Ishikawa (cell line): ENCODE data around the gene KCNMB2.

Experiments used
- EP300 ChIP-seq: IDR thresholded peaks from 2 replicates; pipeline ENCODE4 v1.6.1; 2012; ENCODE audit warnings: borderline replicate concordance
- FOXM1 ChIP-seq: IDR thresholded peaks from 2 replicates; pipeline ENCODE4 v1.6.1; 2012; ENCODE audit warnings: low read depth, borderline replicate concordance
- RAD21 ChIP-seq: IDR thresholded peaks from 2 replicates; pipeline ENCODE4 v1.6.1; 2012; ENCODE audit warnings: low read depth
- REST ChIP-seq: IDR thresholded peaks from 2 replicates; pipeline ENCODE4 v1.6.1; 2012; ENCODE audit warnings: low read depth, mild to moderate bottlenecking
- TAF1 ChIP-seq: IDR thresholded peaks from 2 replicates; pipeline ENCODE4 v1.6.1; 2012; ENCODE audit warnings: low read depth, mild to moderate bottlenecking
- TEAD4 ChIP-seq: IDR thresholded peaks from 2 replicates; pipeline ENCODE4 v1.6.1; 2012
- YY1 ChIP-seq: IDR thresholded peaks from 2 replicates; pipeline ENCODE4 v1.6.1; 2012; ENCODE audit warnings: low read depth
- ZBTB7A ChIP-seq: IDR thresholded peaks from 2 replicates; pipeline ENCODE4 v1.6.1; 2012; ENCODE audit warnings: low read depth
- TF ChIP-seq, protein P1 (sequence below): IDR thresholded peaks from 2 replicates; pipeline ENCODE4 v1.6.1; 2012

DNA sequence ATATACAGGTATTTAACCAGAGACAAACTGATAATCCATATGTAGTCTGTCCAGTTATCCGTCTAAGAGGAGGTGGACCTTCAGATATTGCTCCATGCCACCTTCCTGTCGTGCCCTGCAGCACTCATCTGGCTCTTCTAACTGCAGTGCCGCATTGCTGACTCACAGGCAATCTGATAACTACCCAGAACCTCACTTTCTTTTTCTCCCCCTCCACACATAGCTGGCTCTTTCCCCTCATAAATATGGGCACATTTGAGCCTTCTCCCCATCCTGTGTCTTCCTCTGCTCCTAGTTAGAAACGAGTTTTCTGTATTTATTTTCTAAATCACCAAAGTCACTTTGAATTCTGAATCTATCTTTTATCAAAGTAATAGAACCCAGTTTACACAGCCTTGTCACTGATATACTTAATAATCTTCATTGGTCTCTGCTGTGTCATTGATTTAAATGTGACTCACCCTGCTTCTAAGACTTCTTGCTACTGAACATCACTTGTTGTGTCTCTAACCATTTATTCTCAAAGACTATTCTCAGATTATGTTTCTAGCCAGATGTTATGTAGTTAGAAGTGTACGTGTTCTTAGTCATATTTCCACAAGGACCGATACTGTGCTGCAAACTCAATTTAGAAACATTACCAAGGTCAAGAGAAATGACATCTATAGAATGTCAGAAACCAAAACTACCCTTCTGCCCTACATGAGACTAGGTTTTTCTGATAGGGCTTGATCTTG lies 17.4 kb upstream of the KCNMB2 start:
- TF ChIP-seq YY1 (no peak), RAD21 (no peak), TAF1 (no peak), ZBTB7A (no peak), EP300 (no peak), REST (no peak), TEAD4 (no peak), FOXM1 (no peak)
- TF ChIP-seq, protein P1, sequence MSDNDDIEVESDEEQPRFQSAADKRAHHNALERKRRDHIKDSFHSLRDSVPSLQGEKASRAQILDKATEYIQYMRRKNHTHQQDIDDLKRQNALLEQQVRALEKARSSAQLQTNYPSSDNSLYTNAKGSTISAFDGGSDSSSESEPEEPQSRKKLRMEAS, result no peak
